Neuronal stem cell (in vitro differentiated cells): ENCODE data around the gene PRDM15.
"Not testable (repeated sequence)": the region's sequence is repeated elsewhere in the genome, so short reads cannot be mapped to it uniquely, and the experiment has no call there.

Source experiments
- DNase-seq: peaks from one replicate; pipeline ENCODE4 v3.0.0-alpha.2; 2013; ENCODE audit warnings: low spot score
- H2AFZ ChIP-seq: one replicate; pipeline ENCODE4 v1.6.1; 2013; ENCODE audit warnings: mild to moderate bottlenecking, low read length, inconsistent platforms
- H2AK5ac ChIP-seq: 2 replicates; pipeline ENCODE4 v1.6.1; 2013; ENCODE audit warnings: low read depth, mild to moderate bottlenecking, inconsistent platforms, low read length, moderate library complexity, mixed read lengths
- H2BK120ac ChIP-seq: 2 replicates; pipeline ENCODE4 v1.6.1; 2013; ENCODE audit warnings: low read depth, mild to moderate bottlenecking, inconsistent platforms, low read length, moderate library complexity, mixed read lengths
- H2BK12ac ChIP-seq: one replicate; pipeline ENCODE4 v1.6.1; 2013; ENCODE audit warnings: low read length, inconsistent platforms
- H2BK15ac ChIP-seq: 2 replicates; pipeline ENCODE4 v1.6.1; 2013; ENCODE audit warnings: mild to moderate bottlenecking, low read length, inconsistent platforms, mixed read lengths
- H2BK5ac ChIP-seq: one replicate; pipeline ENCODE4 v1.6.1; 2013; ENCODE audit warnings: inconsistent platforms, mild to moderate bottlenecking, low read length, moderate library complexity
- H3K14ac ChIP-seq: one replicate; pipeline ENCODE4 v1.6.1; 2013; ENCODE audit warnings: low read length, inconsistent platforms
- H3K18ac ChIP-seq: 2 replicates; pipeline ENCODE4 v1.6.1; 2013; ENCODE audit warnings: low read length, inconsistent platforms
- H3K23ac ChIP-seq: 2 replicates; pipeline ENCODE4 v1.6.1; 2013; ENCODE audit warnings: low read depth, mild to moderate bottlenecking, mixed read lengths, low read length, inconsistent platforms; ENCODE audit not compliant: poor library complexity
- H3K27ac ChIP-seq: replicated peaks from 3 replicates; pipeline ENCODE4 v1.5.1; 2013; ENCODE audit warnings: low read length, inconsistent platforms
- H3K27me3 ChIP-seq, 3 experiments: 2 replicates each; pipeline ENCODE4 v1.6.1; 2013; ENCODE audit warnings: low read length in 3 of 3, mild to moderate bottlenecking in 2 of 3, inconsistent platforms in 1 of 3, low read depth in 1 of 3, mixed read lengths in 1 of 3, moderate library complexity in 1 of 3; ENCODE audit not compliant: control insufficient read depth in 3 of 3, insufficient read depth in 3 of 3
- H3K36me3 ChIP-seq, 2 donors: replicated peaks in 1 of 2; 2 replicates each; pipeline ENCODE4 v1.6.1; 2013; ENCODE audit warnings: low read length in 2 of 2; ENCODE audit not compliant: control insufficient read depth in 2 of 2, insufficient read depth in 2 of 2
- H3K4ac ChIP-seq: 2 replicates; pipeline ENCODE4 v1.6.1; 2013; ENCODE audit warnings: inconsistent platforms, mild to moderate bottlenecking, low read length, moderate library complexity
- H3K4me1 ChIP-seq, 2 donors: 1 replicate in 1 of 2; 2 replicates in 1 of 2; pipeline ENCODE4 v1.6.1; 2013; ENCODE audit warnings: low read length in 2 of 2, low read depth in 1 of 2; ENCODE audit not compliant: control insufficient read depth in 2 of 2, insufficient read depth in 1 of 2
- H3K4me2 ChIP-seq: one replicate; pipeline ENCODE4 v1.6.1; 2013; ENCODE audit warnings: mild to moderate bottlenecking, low read length, inconsistent platforms; ENCODE audit not compliant: insufficient read depth, poor library complexity, severe bottlenecking
- H3K4me3 ChIP-seq, 2 donors: 2 replicates each; pipeline ENCODE4 v1.5.1; 2013; ENCODE audit warnings: low read length in 2 of 2, mild to moderate bottlenecking in 2 of 2, inconsistent platforms in 1 of 2, moderate library complexity in 1 of 2
- H3K79me1 ChIP-seq: one replicate; pipeline ENCODE4 v1.6.1; 2013; ENCODE audit warnings: low read depth, mild to moderate bottlenecking, inconsistent platforms, low read length, moderate library complexity
- H3K9ac ChIP-seq: one replicate; pipeline ENCODE4 v1.6.1; 2013; ENCODE audit warnings: mild to moderate bottlenecking, low read depth, low read length, inconsistent platforms; ENCODE audit not compliant: poor library complexity
- H3K9me3 ChIP-seq, 2 donors: replicated peaks in 1 of 2; 2 replicates each; pipeline versions ENCODE3 to v1.6.1; 2013; ENCODE audit warnings: low read length in 2 of 2, mild to moderate bottlenecking in 2 of 2, inconsistent platforms in 1 of 2, low read depth in 1 of 2, mixed read lengths in 1 of 2, moderate library complexity in 1 of 2; ENCODE audit not compliant: control insufficient read depth in 2 of 2, insufficient read depth in 1 of 2
- H4K8ac ChIP-seq: one replicate; pipeline ENCODE4 v1.6.1; 2013; ENCODE audit warnings: low read depth, mild to moderate bottlenecking, inconsistent platforms, low read length, moderate library complexity
- H4K91ac ChIP-seq: one replicate; pipeline ENCODE4 v1.6.1; 2013; ENCODE audit warnings: low read length, low read depth, mild to moderate bottlenecking, inconsistent platforms; ENCODE audit not compliant: poor library complexity
- WGBS, 2 donors: extraction: QIAGEN DNeasy Blood & Tissue Kit; methylation state at CpG; one replicate each; pipeline ENCODE4 v1.1.7; 2013; ENCODE audit warnings: missing lambda C conversion rate in 2 of 2, mixed read lengths in 1 of 2; ENCODE audit not compliant: insufficient read length in 2 of 2, insufficient replicate concordance in 1 of 2; ENCODE audit errors: extremely low coverage in 2 of 2; 5-methylcytosine and 5-hydroxymethylcytosine counted together

Gene PRDM15

DNA sequence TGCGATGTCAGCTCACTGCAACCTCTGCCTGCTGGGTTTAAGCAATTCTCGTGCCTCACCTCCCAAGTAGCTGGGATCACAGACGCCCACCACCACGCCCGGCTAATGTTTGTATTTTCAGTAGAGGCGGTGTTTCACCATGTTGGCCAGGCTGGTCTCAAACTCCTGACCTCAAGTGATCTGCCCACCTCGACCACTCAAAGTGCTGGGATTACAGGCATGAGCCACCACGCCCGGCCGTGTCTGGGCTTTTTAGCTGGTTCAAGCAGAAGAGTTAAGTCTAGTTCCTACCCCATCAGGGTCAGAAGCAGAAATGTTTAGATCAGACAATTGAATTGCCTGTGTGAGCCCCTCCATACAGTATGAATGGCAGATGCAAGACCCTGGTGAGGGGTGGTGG, 84.5 kb downstream of the PRDM15 start:
- WGBS, 2 donors, result no CpG with 5 or more reads among the region's 10 CpGs
- Histone ChIP-seq H4K91ac (no peak overlapping the region), H3K4me3 (no peak overlapping the region), H3K4me1 (peaks cover 2 to 4% of the 10 kb centered on the region in 2 donors), H2AK5ac (no peak overlapping the region), H2BK5ac (no peak overlapping the region), H3K4ac (no peak overlapping the region), H3K18ac (no peak overlapping the region), H3K36me3 (peaks cover 3% of the 10 kb centered on the region in 2 donors), H3K79me1 (no peaks in the 10 kb centered on the region), H2BK15ac (no peak overlapping the region), H4K8ac (no peak overlapping the region), H3K27ac (no peak overlapping the region), H3K23ac (no peak overlapping the region), H2BK120ac (no peak overlapping the region), H3K9ac (no peak overlapping the region), H3K27me3 (no peaks in the 10 kb centered on the region), H2AFZ (no peak overlapping the region), H3K4me2 (no peak overlapping the region), H3K9me3 (peaks cover 0 to 10% of the 10 kb centered on the region in 2 donors), H3K14ac (no peak overlapping the region), H2BK12ac (no peak overlapping the region)
- no peak for DNase-seq

DNA sequence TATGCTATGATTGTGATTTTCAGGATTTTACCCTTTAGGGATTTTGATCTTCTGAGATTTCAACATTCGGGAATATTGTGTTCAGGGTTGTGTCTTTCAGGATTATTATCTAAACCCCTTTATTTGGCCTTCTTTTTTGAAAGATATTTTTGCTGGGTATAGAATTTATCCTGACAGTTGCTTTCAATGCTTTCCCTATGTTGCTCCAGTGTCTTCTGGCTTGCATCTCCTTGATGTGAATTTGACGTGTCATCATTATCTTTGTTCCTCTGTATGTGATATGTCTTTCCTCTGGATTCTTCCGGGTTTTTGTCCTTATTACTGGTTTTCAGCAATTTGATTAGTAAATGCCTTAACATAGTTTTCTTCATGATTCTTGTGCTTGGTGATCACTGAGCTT, 86.4 kb downstream of the PRDM15 start:
- DNase-seq, result no peak
- H2BK5ac ChIP-seq, result no peak overlapping the region
- no peak overlapping the region for H4K8ac ChIP-seq
- H3K36me3 ChIP-seq, result no peaks in the 10 kb centered on the region
- H3K23ac ChIP-seq, result no peak overlapping the region
- WGBS, 2 donors, result no CpG with 5 or more reads among the region's 3 CpGs
- H3K27ac ChIP-seq, result no peak overlapping the region
- no peak overlapping the region for H2BK15ac ChIP-seq
- no peak overlapping the region for H2AFZ ChIP-seq
- no peak overlapping the region for H3K14ac ChIP-seq
- no peak overlapping the region for H3K4ac ChIP-seq
- H3K4me2 ChIP-seq, result no peak overlapping the region
- no peaks in the 10 kb centered on the region for H3K79me1 ChIP-seq
- H2BK120ac ChIP-seq, result no peak overlapping the region
- H2BK12ac ChIP-seq, result no peak overlapping the region
- H3K4me3 ChIP-seq, result no peak overlapping the region
- no peaks in the 10 kb centered on the region for H3K27me3 ChIP-seq
- H4K91ac ChIP-seq, result no peak overlapping the region
- no peak overlapping the region for H3K18ac ChIP-seq
- H3K4me1 ChIP-seq, result peaks cover 0 to 4% of the 10 kb centered on the region in 2 donors
- H3K9ac ChIP-seq, result no peak overlapping the region
- H2AK5ac ChIP-seq, result no peak overlapping the region
- peaks cover 0 to 10% of the 10 kb centered on the region in 2 donors for H3K9me3 ChIP-seq

DNA sequence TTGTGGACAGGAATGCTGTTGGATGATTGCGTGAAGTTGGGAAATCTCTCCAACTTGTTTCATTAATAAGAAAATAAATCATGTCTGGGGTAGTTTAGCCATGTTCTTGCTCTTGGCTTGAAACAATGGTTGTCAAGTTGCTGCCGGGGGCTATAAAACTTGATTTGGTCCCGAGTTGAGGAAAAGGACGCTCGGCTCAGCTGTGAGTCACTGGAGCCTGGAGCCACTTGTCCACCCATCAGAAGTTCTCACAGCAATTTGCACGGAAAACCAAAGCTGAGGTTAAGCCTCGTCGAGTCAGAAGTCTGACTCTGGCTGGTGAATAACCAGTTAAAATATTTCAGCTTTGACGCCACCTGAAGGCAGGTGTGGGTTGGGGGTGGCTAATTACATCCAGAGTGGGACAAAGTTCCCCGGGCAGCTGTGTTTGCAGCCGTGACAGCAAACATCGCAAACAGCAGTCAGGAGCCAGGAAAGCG, 92.6 kb downstream of the PRDM15 start:
- no peak overlapping the region for H3K23ac ChIP-seq
- H3K18ac ChIP-seq, result no peak overlapping the region
- H2BK5ac ChIP-seq, result no peak overlapping the region
- H3K14ac ChIP-seq, result no peak overlapping the region
- no peak overlapping the region for H2AFZ ChIP-seq
- no peak overlapping the region for H3K27ac ChIP-seq
- H2BK120ac ChIP-seq, result no peak overlapping the region
- H4K8ac ChIP-seq, result no peak overlapping the region
- no peak overlapping the region for H3K4me2 ChIP-seq
- no peak for DNase-seq
- H2BK15ac ChIP-seq, result no peak overlapping the region
- H3K9ac ChIP-seq, result no peak overlapping the region
- H3K9me3 ChIP-seq, result no peaks in the 10 kb centered on the region
- no CpG with 5 or more reads among the region's 13 CpGs for WGBS, 2 donors
- H3K79me1 ChIP-seq, result no peaks in the 10 kb centered on the region
- no peaks in the 10 kb centered on the region for H3K27me3 ChIP-seq
- no peaks in the 10 kb centered on the region for H3K36me3 ChIP-seq
- H3K4me1 ChIP-seq, result no peaks in the 10 kb centered on the region
- H2BK12ac ChIP-seq, result no peak overlapping the region
- no peak overlapping the region for H2AK5ac ChIP-seq
- no peak overlapping the region for H4K91ac ChIP-seq
- no peak overlapping the region for H3K4ac ChIP-seq
- no peak overlapping the region for H3K4me3 ChIP-seq

DNA sequence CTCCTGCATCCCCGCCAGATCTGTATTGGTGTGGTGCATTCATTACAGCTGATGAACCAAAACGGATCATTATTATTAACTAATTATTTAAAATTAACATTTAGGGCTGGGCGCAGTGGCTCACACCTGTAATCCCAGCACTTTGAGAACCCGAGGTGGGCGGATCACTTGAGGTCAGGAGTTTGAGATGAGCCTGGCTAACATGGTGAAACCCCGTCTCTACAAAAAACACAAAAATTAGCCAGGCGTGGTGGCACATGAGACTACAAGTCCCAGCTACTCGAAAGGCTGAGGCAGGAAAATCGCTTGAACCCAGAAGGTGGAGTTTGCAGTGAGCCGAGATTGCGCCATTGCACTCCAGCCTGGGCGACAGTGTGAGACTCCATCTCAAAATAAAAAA, 93.9 kb downstream of the PRDM15 start:
- not testable (repeated sequence) for H3K18ac ChIP-seq, H4K91ac ChIP-seq, H4K8ac ChIP-seq, H3K4me2 ChIP-seq, H3K79me1 ChIP-seq, H3K9ac ChIP-seq, H2BK12ac ChIP-seq, H2BK120ac ChIP-seq, H3K4me1 ChIP-seq, H3K23ac ChIP-seq, H2AFZ ChIP-seq, DNase-seq, H2BK5ac ChIP-seq, H2AK5ac ChIP-seq, H3K4me3 ChIP-seq, H3K4ac ChIP-seq, H3K14ac ChIP-seq, H3K36me3 ChIP-seq, H3K27me3 ChIP-seq, H3K27ac ChIP-seq, H2BK15ac ChIP-seq, H3K9me3 ChIP-seq
- no CpG with 5 or more reads among the region's 12 CpGs for WGBS, 2 donors
